Tibial nerve (tissue), 4 donors: ENCODE results near the gene LHFPL3. TPM values are rescaled to one million over a fixed set of nuclear protein-coding genes. Genes with fewer than 3 reads are reported as not detected.

Experiments
- DNase-seq, 2 donors: peaks; one replicate each; pipeline ENCODE4 v3.0.0-alpha.2; 2019; ENCODE audit warnings: low spot score in 2 of 2
- H3K27ac ChIP-seq, 4 donors: fragments of 200-600 bp; sonication (generic) in 3 of 4; one replicate each; pipeline ENCODE4 v1.5.1; 2017 to 2019; ENCODE audit warnings: mild to moderate bottlenecking in 1 of 4
- H3K27me3 ChIP-seq, 2 donors: fragments of 200-600 bp; sonication (generic) in 1 of 2; one replicate each; pipeline versions ENCODE4 v1.5.1 to v1.6.0; 2017 to 2019
- H3K36me3 ChIP-seq, 3 donors: fragments of 200-600 bp; sonication (generic); one replicate each; pipeline ENCODE4 v1.5.1; 2018 to 2019
- H3K4me1 ChIP-seq, 4 donors: fragments of 200-600 bp; sonication (generic) in 3 of 4; one replicate each; pipeline ENCODE4 v1.5.1; 2017 to 2019
- H3K4me3 ChIP-seq, 4 donors: fragments of 200-600 bp; sonication (generic) in 3 of 4; one replicate each; pipeline ENCODE4 v1.5.1; 2017 to 2019; ENCODE audit warnings: mild to moderate bottlenecking in 1 of 4, moderate library complexity in 1 of 4
- H3K9me3 ChIP-seq, 4 donors: fragments of 200-600 bp; sonication (generic) in 3 of 4; one replicate each; pipeline ENCODE4 v1.5.1; 2017 to 2019
- CTCF ChIP-seq, 5 experiments: fragments of 200-600 bp in 3 of 5; fragments of 450-650 bp in 2 of 5; sonication (generic) in 3 of 5; IDR thresholded peaks; one replicate each; pipeline ENCODE4 v1.5.1; 2016 to 2019; ENCODE audit warnings: antibody characterized with exemption in 5 of 5, mild to moderate bottlenecking in 3 of 5, moderate library complexity in 2 of 5
- EP300 ChIP-seq, 2 donors: sonication (generic); formaldehyde crosslinking; IDR thresholded peaks; one replicate each; pipeline ENCODE4 v1.6.1; 2017; ENCODE audit warnings: antibody characterized with exemption in 2 of 2, mild to moderate bottlenecking in 1 of 2
- POLR2A ChIP-seq, 2 donors: fragments of 450-650 bp; IDR thresholded peaks; one replicate each; pipeline ENCODE4 v1.6.1; 2017; ENCODE audit warnings: antibody characterized with exemption in 2 of 2, mild to moderate bottlenecking in 2 of 2, moderate library complexity in 2 of 2
- WGBS, 2 donors: methylation state at CpG; one replicate each; pipeline ENCODE4 v1.1.5; 2018; 5-methylcytosine and 5-hydroxymethylcytosine counted together
- total RNA-seq, 4 donors: library from RNA; depleted of rRNA; stranded (reverse); fragments of >200 nt; gene quantifications; one replicate each; pipeline ENCODE4 v1.1.0, GENCODE V29; 2016

Gene LHFPL3
- total RNA-seq, 4 donors from 2014 or later = not detected

DNA sequence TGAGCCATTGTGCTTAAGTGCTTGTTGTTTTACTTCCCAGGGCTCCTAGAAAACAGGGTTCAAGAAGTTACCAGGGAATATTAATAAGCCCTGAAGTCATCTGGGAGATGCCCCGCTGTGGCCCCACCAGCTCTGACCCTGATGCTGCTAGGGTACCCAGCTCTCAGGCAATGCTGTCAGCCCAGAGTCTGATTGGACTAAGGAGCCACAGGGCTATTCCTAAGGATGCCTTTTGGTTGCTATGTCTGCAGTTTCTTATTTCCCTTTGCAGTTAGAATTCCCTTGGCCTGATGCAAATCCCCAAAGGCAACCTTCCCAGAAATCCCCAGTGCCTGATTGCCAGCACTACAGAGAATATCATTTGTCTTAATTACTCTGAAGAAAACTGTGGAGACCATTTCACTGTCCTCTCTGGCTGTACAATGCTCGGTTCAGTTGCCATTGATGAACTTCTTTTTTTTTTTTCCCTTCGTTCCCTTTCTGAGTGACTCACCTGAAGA, 448.9 kb downstream of the LHFPL3 start:
- Histone ChIP-seq H3K36me3 (no peaks in the 10 kb centered on the region), H3K27ac (no peak overlapping the region), H3K4me3 (no peak overlapping the region), H3K27me3 (no peaks in the 10 kb centered on the region), H3K4me1 (no peaks in the 10 kb centered on the region), H3K9me3 (no peaks in the 10 kb centered on the region)
- WGBS, 2 donors = 81 to 86% methylated on average over 3 of the region's 3 CpGs
- DNase-seq = no peak
- TF ChIP-seq EP300 (IDR thresholded peaks at IDR 0.05) (no peak), POLR2A (IDR thresholded peaks at IDR 0.05) (no peak), CTCF (IDR thresholded peaks at IDR 0.05) (no peak)

- 61 to 76% methylated on average over 2 of the region's 2 CpGs for WGBS, 2 donors
- no peak overlapping the region for H3K4me3 ChIP-seq
- H3K27ac ChIP-seq = no peak overlapping the region
- H3K27me3 ChIP-seq = no peaks in the 10 kb centered on the region
- no peaks in the 10 kb centered on the region for H3K36me3 ChIP-seq
- TF ChIP-seq EP300 (IDR thresholded peaks at IDR 0.05) (no peak), CTCF (IDR thresholded peaks at IDR 0.05) (no peak), POLR2A (IDR thresholded peaks at IDR 0.05) (no peak)
- H3K4me1 ChIP-seq = no peaks in the 10 kb centered on the region
- no peak for DNase-seq
- no peaks in the 10 kb centered on the region for H3K9me3 ChIP-seq
Measured at GRCh38 chr7:104779888-104780287, 451.5 kb downstream of the LHFPL3 start.

DNA sequence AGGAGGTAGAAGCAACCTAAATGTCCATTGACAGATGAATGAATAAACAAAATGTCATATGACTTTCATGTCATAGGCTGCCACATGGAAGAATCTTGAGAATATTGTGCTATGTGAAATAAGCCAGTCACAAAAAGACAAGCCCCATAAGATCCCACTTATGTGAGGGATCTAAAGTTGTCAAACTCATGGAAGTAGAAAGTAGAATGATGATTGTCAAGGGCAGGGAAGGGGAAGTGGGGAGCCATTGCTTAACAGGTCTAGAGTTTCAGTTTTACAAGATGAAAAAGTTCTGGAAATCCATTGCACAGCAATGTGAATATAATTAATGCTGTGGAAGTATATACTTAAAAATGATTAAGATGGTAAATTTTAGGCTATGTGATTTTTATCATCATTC, 456.3 kb downstream of the LHFPL3 start:
- no peak for DNase-seq
- Histone ChIP-seq H3K27ac (no peak overlapping the region), H3K4me3 (no peak overlapping the region), H3K4me1 (no peaks in the 10 kb centered on the region), H3K36me3 (no peaks in the 10 kb centered on the region), H3K9me3 (no peaks in the 10 kb centered on the region), H3K27me3 (no peaks in the 10 kb centered on the region)
- TF ChIP-seq POLR2A (IDR thresholded peaks at IDR 0.05) (no peak), EP300 (IDR thresholded peaks at IDR 0.05) (no peak), CTCF (IDR thresholded peaks at IDR 0.05) (no peak)

GRCh38 chr7:104789780-104790179, 461.4 kb downstream of the LHFPL3 start:
- Histone ChIP-seq H3K27me3 (no peaks in the 10 kb centered on the region), H3K27ac (no peak overlapping the region), H3K9me3 (no peaks in the 10 kb centered on the region), H3K4me3 (no peak overlapping the region), H3K36me3 (no peaks in the 10 kb centered on the region), H3K4me1 (no peaks in the 10 kb centered on the region)
- 89 to 91% methylated on average over 3 of the region's 3 CpGs for WGBS, 2 donors
- TF ChIP-seq CTCF (IDR thresholded peaks at IDR 0.05) (no peak), POLR2A (IDR thresholded peaks at IDR 0.05) (no peak), EP300 (IDR thresholded peaks at IDR 0.05) (no peak)
- no peak for DNase-seq

- H3K4me3 ChIP-seq = no peak overlapping the region
- no peak for DNase-seq
- TF ChIP-seq CTCF (IDR thresholded peaks at IDR 0.05) (no peak), EP300 (IDR thresholded peaks at IDR 0.05) (no peak), POLR2A (IDR thresholded peaks at IDR 0.05) (no peak)
- no peaks in the 10 kb centered on the region for H3K36me3 ChIP-seq
- no peaks in the 10 kb centered on the region for H3K4me1 ChIP-seq
- no peak overlapping the region for H3K27ac ChIP-seq
- 56 to 59% methylated on average over 2 of the region's 2 CpGs for WGBS, 2 donors
- no peaks in the 10 kb centered on the region for H3K9me3 ChIP-seq
- no peaks in the 10 kb centered on the region for H3K27me3 ChIP-seq
Measured at GRCh38 chr7:104790440-104790839, 462.0 kb downstream of the LHFPL3 start.
